Astrocyte (in vitro differentiated cells and primary cell): ENCODE data around the gene HTR3E. TPM values are rescaled to one million over a fixed set of nuclear protein-coding genes. Genes with fewer than 3 reads are reported as not detected.

Source experiments
- DNase-seq: peaks from one replicate; pipeline ENCODE4 v3.0.0-alpha.2; 2010; ENCODE audit warnings: low read depth
- FAIRE-seq: peaks from 2 replicates; lab custom pipeline; 2011; peaks lifted over from hg19 to GRCh38; lab: Jason Lieb, UNC
- H2AFZ ChIP-seq: 2 replicates; pipeline ENCODE4 v1.6.0; 2012; ENCODE audit warnings: low read depth, low read length, inconsistent platforms
- H3K27ac ChIP-seq: 2 replicates; pipeline ENCODE4 v1.5.1; 2011; ENCODE audit warnings: low read depth, low read length, inconsistent platforms
- H3K27me3 ChIP-seq: 2 replicates; pipeline ENCODE4 v1.6.0; 2011; ENCODE audit warnings: low read length, inconsistent platforms; ENCODE audit not compliant: insufficient read depth
- H3K36me3 ChIP-seq: 2 replicates; pipeline ENCODE4 v1.5.1; 2011; ENCODE audit warnings: low read length, inconsistent platforms; ENCODE audit not compliant: insufficient read depth
- H3K4me1 ChIP-seq: 2 replicates; pipeline ENCODE4 v1.5.1; 2011; ENCODE audit warnings: low read length, inconsistent platforms; ENCODE audit not compliant: insufficient read depth
- H3K4me2 ChIP-seq: 2 replicates; pipeline ENCODE4 v1.6.0; 2012; ENCODE audit warnings: low read length, inconsistent platforms
- H3K4me3 ChIP-seq: 2 replicates; pipeline ENCODE4 v1.5.1; 2011; ENCODE audit warnings: low read depth, mild to moderate bottlenecking, low read length, inconsistent platforms; ENCODE audit not compliant: insufficient read depth
- H3K79me2 ChIP-seq: 2 replicates; pipeline ENCODE4 v1.6.0; 2012; ENCODE audit warnings: mild to moderate bottlenecking, low read length, inconsistent platforms; ENCODE audit not compliant: insufficient read depth
- H3K9ac ChIP-seq: 2 replicates; pipeline ENCODE4 v1.6.0; 2012; ENCODE audit warnings: mild to moderate bottlenecking, low read length, inconsistent platforms
- H3K9me3 ChIP-seq: 2 replicates; pipeline ENCODE4 v1.5.1; 2012; ENCODE audit warnings: low read depth, mild to moderate bottlenecking, low read length, inconsistent platforms; ENCODE audit not compliant: insufficient read depth
- H4K20me1 ChIP-seq: 2 replicates; pipeline ENCODE4 v1.6.0; 2012; ENCODE audit warnings: low read length, inconsistent platforms; ENCODE audit not compliant: insufficient read depth
- H3K27ac Mint-ChIP-seq: one replicate; pipeline ENCODE4 v1.8.0; 2021; ENCODE audit warnings: mild to moderate bottlenecking, mixed read lengths; ENCODE audit not compliant: unreplicated experiment
- H3K27me3 Mint-ChIP-seq: one replicate; pipeline ENCODE4 v1.8.0; 2021; ENCODE audit warnings: low read depth, mixed read lengths; ENCODE audit not compliant: unreplicated experiment
- H3K36me3 Mint-ChIP-seq: one replicate; pipeline ENCODE4 v1.8.0; 2021; ENCODE audit warnings: low read depth, mixed read lengths; ENCODE audit not compliant: unreplicated experiment
- H3K4me1 Mint-ChIP-seq: one replicate; pipeline ENCODE4 v1.8.0; 2021; ENCODE audit warnings: low read depth, mixed read lengths; ENCODE audit not compliant: unreplicated experiment
- H3K4me3 Mint-ChIP-seq: one replicate; pipeline ENCODE4 v1.8.0; 2021; ENCODE audit warnings: mild to moderate bottlenecking, moderate library complexity, mixed read lengths; ENCODE audit not compliant: unreplicated experiment
- H3K9me3 Mint-ChIP-seq: one replicate; pipeline ENCODE4 v1.8.0; 2021; ENCODE audit warnings: mild to moderate bottlenecking, mixed read lengths; ENCODE audit not compliant: unreplicated experiment
- EZH2 ChIP-seq: IDR thresholded peaks from 2 replicates; pipeline ENCODE4 v1.6.1; 2012; ENCODE audit warnings: mild to moderate bottlenecking, low read length, inconsistent platforms; ENCODE audit not compliant: insufficient read depth
- total RNA-seq: library from RNA; stranded (reverse); gene quantifications from 2 replicates; pipeline ENCODE4 v1.2.1, GENCODE V29; 2021
- TF ChIP-seq, protein P1 (sequence below): IDR thresholded peaks from 2 replicates; pipeline ENCODE4 v1.5.1; 2011; ENCODE audit warnings: low read depth, mild to moderate bottlenecking, inconsistent platforms, low read length, moderate library complexity; ENCODE audit not compliant: insufficient read depth

Gene HTR3E
- total RNA-seq, 1 donor from 2014 or later: not detected

DNA sequence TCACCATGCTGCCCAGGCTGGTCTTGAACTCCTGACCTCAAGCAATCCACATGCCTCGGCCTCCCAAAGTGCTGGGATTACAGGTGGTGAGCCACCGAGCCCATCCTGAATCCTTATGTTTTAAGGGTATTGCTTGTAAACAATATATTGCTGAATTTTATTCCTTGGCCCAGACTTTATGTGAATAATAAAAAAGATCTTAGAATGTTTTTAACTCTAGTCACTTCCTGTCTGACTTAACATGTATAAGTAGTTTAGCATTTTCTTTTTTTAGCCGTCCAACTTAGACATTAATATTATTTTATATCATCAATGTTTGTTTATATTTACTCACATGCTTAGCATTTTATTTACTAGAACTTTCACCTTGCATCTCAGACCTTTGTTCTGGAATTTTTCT is 29.1 kb downstream of the HTR3E start:
- Mint-ChIP-seq H3K4me1 (no peaks in the 10 kb centered on the region), H3K27ac (peak overlapping the region; percentile 12)

DNA sequence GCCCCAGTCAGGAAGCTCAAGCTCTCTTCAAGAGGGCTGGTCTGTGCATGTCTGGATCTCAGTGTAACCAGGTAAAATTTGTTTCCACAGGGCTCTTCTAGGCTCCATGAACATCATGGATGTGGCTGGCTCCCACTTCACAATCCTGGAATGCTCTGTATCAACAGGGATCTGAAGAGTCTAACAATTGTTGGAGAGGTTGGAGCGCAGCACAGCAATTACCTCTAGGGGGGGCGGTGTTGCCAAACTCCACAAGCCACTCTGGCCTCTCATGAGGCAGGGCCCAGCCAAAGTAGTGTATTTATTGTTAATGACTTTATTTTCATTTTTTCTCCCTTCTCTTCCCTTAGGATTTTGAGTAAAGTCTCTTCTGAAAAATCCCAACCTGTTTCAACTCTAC is 32.1 kb downstream of the HTR3E start:
- Histone ChIP-seq H3K4me1 (peaks cover 5% of the 10 kb centered on the region), H3K79me2 (no peaks in the 10 kb centered on the region), H3K27ac (no peak overlapping the region), H3K27me3 (no peaks in the 10 kb centered on the region), H2AFZ (no peak overlapping the region), H3K9me3 (no peaks in the 10 kb centered on the region), H3K4me2 (no peak overlapping the region), H3K9ac (no peak overlapping the region), H3K4me3 (no peak overlapping the region), H4K20me1 (no peaks in the 10 kb centered on the region), H3K36me3 (no peaks in the 10 kb centered on the region)
- H3K9me3 Mint-ChIP-seq: no peaks in the 10 kb centered on the region
- no peak for TF ChIP-seq EZH2
- TF ChIP-seq, protein P1, sequence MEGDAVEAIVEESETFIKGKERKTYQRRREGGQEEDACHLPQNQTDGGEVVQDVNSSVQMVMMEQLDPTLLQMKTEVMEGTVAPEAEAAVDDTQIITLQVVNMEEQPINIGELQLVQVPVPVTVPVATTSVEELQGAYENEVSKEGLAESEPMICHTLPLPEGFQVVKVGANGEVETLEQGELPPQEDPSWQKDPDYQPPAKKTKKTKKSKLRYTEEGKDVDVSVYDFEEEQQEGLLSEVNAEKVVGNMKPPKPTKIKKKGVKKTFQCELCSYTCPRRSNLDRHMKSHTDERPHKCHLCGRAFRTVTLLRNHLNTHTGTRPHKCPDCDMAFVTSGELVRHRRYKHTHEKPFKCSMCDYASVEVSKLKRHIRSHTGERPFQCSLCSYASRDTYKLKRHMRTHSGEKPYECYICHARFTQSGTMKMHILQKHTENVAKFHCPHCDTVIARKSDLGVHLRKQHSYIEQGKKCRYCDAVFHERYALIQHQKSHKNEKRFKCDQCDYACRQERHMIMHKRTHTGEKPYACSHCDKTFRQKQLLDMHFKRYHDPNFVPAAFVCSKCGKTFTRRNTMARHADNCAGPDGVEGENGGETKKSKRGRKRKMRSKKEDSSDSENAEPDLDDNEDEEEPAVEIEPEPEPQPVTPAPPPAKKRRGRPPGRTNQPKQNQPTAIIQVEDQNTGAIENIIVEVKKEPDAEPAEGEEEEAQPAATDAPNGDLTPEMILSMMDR: peak; percentile 31
- no peak overlapping the region for H3K4me3 Mint-ChIP-seq
- H3K27ac Mint-ChIP-seq: no peak overlapping the region
- H3K36me3 Mint-ChIP-seq: no peaks in the 10 kb centered on the region
- DNase-seq: peak; percentile 25
- peaks cover 2% of the 10 kb centered on the region for H3K27me3 Mint-ChIP-seq
- H3K4me1 Mint-ChIP-seq: peaks cover 4% of the 10 kb centered on the region
- no peak for FAIRE-seq

More for the DNA sequence above, 29.1 kb downstream of the HTR3E start:
- TF ChIP-seq EZH2: no peak
- TF ChIP-seq, protein P1: no peak
- peaks cover 2% of the 10 kb centered on the region for H3K27me3 Mint-ChIP-seq
- H3K27me3 ChIP-seq: no peaks in the 10 kb centered on the region
- no peak overlapping the region for H3K27ac ChIP-seq
- H3K4me3 ChIP-seq: no peak overlapping the region
- no peaks in the 10 kb centered on the region for H3K79me2 ChIP-seq
- no peaks in the 10 kb centered on the region for H3K9me3 Mint-ChIP-seq
- no peak overlapping the region for H3K4me3 Mint-ChIP-seq
- no peaks in the 10 kb centered on the region for H4K20me1 ChIP-seq
- no peak for DNase-seq
- no peaks in the 10 kb centered on the region for H3K4me1 ChIP-seq
- no peak overlapping the region for H3K4me2 ChIP-seq
- no peak overlapping the region for H2AFZ ChIP-seq
- no peak overlapping the region for H3K9ac ChIP-seq
- H3K36me3 Mint-ChIP-seq: no peaks in the 10 kb centered on the region
- no peaks in the 10 kb centered on the region for H3K36me3 ChIP-seq
- no peaks in the 10 kb centered on the region for H3K9me3 ChIP-seq
- no peak for FAIRE-seq

DNA sequence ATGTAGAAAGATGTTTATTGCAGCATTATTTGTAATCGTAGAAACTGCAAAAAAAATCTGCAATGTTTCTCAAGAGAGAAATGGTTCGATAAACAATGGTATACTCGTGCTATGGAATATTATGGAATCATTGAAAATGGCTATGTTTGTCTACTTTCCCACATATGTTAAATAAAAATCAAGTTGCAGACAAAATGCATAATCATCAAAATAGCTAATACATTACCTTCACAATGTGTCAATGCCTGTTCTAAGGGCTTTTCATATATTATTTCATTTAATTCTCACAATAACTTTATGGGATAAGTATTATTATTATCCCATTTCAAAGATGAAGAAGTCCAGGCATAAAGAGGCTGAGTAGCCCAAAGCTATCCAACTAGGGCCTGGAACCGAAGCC is 36.1 kb downstream of the HTR3E start:
- no peak overlapping the region for H3K4me3 Mint-ChIP-seq
- H3K36me3 Mint-ChIP-seq: no peaks in the 10 kb centered on the region
- DNase-seq (no peak), FAIRE-seq (no peak)
- peaks cover 13% of the 10 kb centered on the region for H3K4me1 ChIP-seq
- H3K4me3 ChIP-seq: no peak overlapping the region
- no peak overlapping the region for H3K27ac ChIP-seq
- H3K4me1 Mint-ChIP-seq: peaks cover 12% of the 10 kb centered on the region
- H3K9ac ChIP-seq: no peak overlapping the region
- peaks cover 2% of the 10 kb centered on the region for H3K27me3 Mint-ChIP-seq
- H3K9me3 ChIP-seq: no peaks in the 10 kb centered on the region
- no peak overlapping the region for H2AFZ ChIP-seq
- no peaks in the 10 kb centered on the region for H3K27me3 ChIP-seq
- H3K9me3 Mint-ChIP-seq: no peaks in the 10 kb centered on the region
- peaks cover 15% of the 10 kb centered on the region for H4K20me1 ChIP-seq
- no peak for TF ChIP-seq EZH2
- TF ChIP-seq, protein P1: no peak
- peaks cover 5% of the 10 kb centered on the region for H3K36me3 ChIP-seq
- H3K79me2 ChIP-seq: peaks cover 36% of the 10 kb centered on the region
- no peak overlapping the region for H3K27ac Mint-ChIP-seq
- no peak overlapping the region for H3K4me2 ChIP-seq
